Measurements from ENCODE around the gene F3. TPM values are rescaled to one million over a fixed set of nuclear protein-coding genes. Genes with fewer than 3 reads are reported as not detected.

The F3 gene
- polyA plus RNA-seq, 1 donor (not counting 4 experiments of a cell fraction or from before 2014, with no cell fraction given): 1,409 TPM

GRCh38 chr1:94529416-94529815, 12.1 kb downstream of the F3 start:
- H3K9me1 ChIP-seq (ENCODE audit: control insufficient read depth, extremely low read depth, insufficient read depth, low read length): no peaks in the 10 kb centered on the region
- DNase-seq (ENCODE audit: low read depth, low spot score) (no peak), FAIRE-seq (no peak)
- no peaks in the 10 kb centered on the region for H3K4me1 ChIP-seq (ENCODE audit: control insufficient read depth, extremely low read depth, insufficient read depth, low read length)
- no peak overlapping the region for H3K4me2 ChIP-seq (ENCODE audit: control insufficient read depth, extremely low read depth, insufficient read depth, low read depth, low read length)
- H3K4me3 ChIP-seq (ENCODE audit: control insufficient read depth in 2 of 3, extremely low read depth in 1 of 3, insufficient read depth in 2 of 3, low read depth in 1 of 3, low read length in 3 of 3): no peak overlapping the region
- no peaks in the 10 kb centered on the region for H3K9me3 ChIP-seq (ENCODE audit: control insufficient read depth, low read depth, low read length)
- H2AFZ ChIP-seq (ENCODE audit: control insufficient read depth, low read length): no peak overlapping the region
- no peaks in the 10 kb centered on the region for H3K27me3 ChIP-seq (ENCODE audit: control insufficient read depth, extremely low read depth, insufficient read depth, low read length)
- peaks cover 15 to 36% of the 10 kb centered on the region in 2 experiments for H3K36me3 ChIP-seq (ENCODE audit: control insufficient read depth in 2 of 2, extremely low read depth in 1 of 2, insufficient read depth in 2 of 2, low read length in 2 of 2)
- no peak for TF ChIP-seq EZH2 (IDR thresholded peaks at IDR 0.05; ENCODE audit: low read length)
- H3K27ac ChIP-seq (ENCODE audit: control insufficient read depth, insufficient read depth, low read length): no peak overlapping the region
- dilution Hi-C loops (cut with MboI; ENCODE audit: extremely low pct_ligation_motif_present, low sequenced_read_pairs): no loop called here
- no peaks in the 10 kb centered on the region for H3K79me2 ChIP-seq (ENCODE audit: control insufficient read depth, insufficient read depth, low read length)
- peaks cover 19% of the 10 kb centered on the region for H4K20me1 ChIP-seq (ENCODE audit: control insufficient read depth, extremely low read depth, insufficient read depth, low read length)
- no peak overlapping the region for H3K9ac ChIP-seq (ENCODE audit: control insufficient read depth, extremely low read depth, insufficient read depth, low read length)

DNA sequence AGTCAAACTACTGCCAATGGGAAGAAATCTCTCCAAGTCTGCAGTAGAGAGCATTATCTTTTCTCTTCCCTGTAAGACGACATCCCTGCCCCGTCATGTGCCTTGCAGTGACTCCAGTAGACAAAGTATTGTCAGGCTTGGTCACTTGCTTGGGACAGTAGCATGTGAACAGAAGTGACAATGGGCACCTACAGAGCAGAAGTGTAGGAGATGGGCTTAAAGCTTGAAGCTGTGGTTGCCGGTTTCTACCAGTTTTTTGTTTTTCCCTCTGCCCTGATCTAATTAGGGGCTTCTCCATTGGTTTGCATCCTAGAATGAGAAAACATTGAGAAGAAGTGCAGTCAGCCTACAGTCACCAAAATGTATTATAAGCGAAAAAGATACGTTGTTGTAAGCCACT, 12.7 kb downstream of the F3 start:
- H3K36me3 ChIP-seq (ENCODE audit: control insufficient read depth in 2 of 2, extremely low read depth in 1 of 2, insufficient read depth in 2 of 2, low read length in 2 of 2): peaks cover 15 to 33% of the 10 kb centered on the region in 2 experiments
- no peak overlapping the region for H3K9ac ChIP-seq (ENCODE audit: control insufficient read depth, extremely low read depth, insufficient read depth, low read length)
- H3K4me2 ChIP-seq (ENCODE audit: control insufficient read depth, extremely low read depth, insufficient read depth, low read depth, low read length): no peak overlapping the region
- H3K4me3 ChIP-seq (ENCODE audit: control insufficient read depth in 2 of 3, extremely low read depth in 1 of 3, insufficient read depth in 2 of 3, low read depth in 1 of 3, low read length in 3 of 3): no peak overlapping the region
- dilution Hi-C loops (cut with MboI; ENCODE audit: extremely low pct_ligation_motif_present, low sequenced_read_pairs): no loop called here
- TF ChIP-seq, protein P1, sequence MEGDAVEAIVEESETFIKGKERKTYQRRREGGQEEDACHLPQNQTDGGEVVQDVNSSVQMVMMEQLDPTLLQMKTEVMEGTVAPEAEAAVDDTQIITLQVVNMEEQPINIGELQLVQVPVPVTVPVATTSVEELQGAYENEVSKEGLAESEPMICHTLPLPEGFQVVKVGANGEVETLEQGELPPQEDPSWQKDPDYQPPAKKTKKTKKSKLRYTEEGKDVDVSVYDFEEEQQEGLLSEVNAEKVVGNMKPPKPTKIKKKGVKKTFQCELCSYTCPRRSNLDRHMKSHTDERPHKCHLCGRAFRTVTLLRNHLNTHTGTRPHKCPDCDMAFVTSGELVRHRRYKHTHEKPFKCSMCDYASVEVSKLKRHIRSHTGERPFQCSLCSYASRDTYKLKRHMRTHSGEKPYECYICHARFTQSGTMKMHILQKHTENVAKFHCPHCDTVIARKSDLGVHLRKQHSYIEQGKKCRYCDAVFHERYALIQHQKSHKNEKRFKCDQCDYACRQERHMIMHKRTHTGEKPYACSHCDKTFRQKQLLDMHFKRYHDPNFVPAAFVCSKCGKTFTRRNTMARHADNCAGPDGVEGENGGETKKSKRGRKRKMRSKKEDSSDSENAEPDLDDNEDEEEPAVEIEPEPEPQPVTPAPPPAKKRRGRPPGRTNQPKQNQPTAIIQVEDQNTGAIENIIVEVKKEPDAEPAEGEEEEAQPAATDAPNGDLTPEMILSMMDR (optimal IDR thresholded peaks at IDR 0.05 in 1 of 3, IDR thresholded peaks at IDR 0.05 in 1 of 3, conservative IDR thresholded peaks at IDR 0.05 in 1 of 3; ENCODE audit: extremely low read depth in 1 of 3, insufficient read depth in 2 of 3, low read length in 3 of 3): no peak
- no peak for TF ChIP-seq EZH2 (IDR thresholded peaks at IDR 0.05; ENCODE audit: low read length)
- H3K27me3 ChIP-seq (ENCODE audit: control insufficient read depth, extremely low read depth, insufficient read depth, low read length): no peaks in the 10 kb centered on the region
- no peak overlapping the region for H3K27ac ChIP-seq (ENCODE audit: control insufficient read depth, insufficient read depth, low read length)
- no peaks in the 10 kb centered on the region for H3K4me1 ChIP-seq (ENCODE audit: control insufficient read depth, extremely low read depth, insufficient read depth, low read length)
- no peak for DNase-seq (ENCODE audit: low read depth, low spot score)
- no peaks in the 10 kb centered on the region for H3K9me3 ChIP-seq (ENCODE audit: control insufficient read depth, low read depth, low read length)
- H3K79me2 ChIP-seq (ENCODE audit: control insufficient read depth, insufficient read depth, low read length): no peaks in the 10 kb centered on the region
- H2AFZ ChIP-seq (ENCODE audit: control insufficient read depth, low read length): no peak overlapping the region
- H3K9me1 ChIP-seq (ENCODE audit: control insufficient read depth, extremely low read depth, insufficient read depth, low read length): no peaks in the 10 kb centered on the region
- no peak for FAIRE-seq
- peaks cover 19% of the 10 kb centered on the region for H4K20me1 ChIP-seq (ENCODE audit: control insufficient read depth, extremely low read depth, insufficient read depth, low read length)

- H3K4me2 ChIP-seq (ENCODE audit: control insufficient read depth, extremely low read depth, insufficient read depth, low read depth, low read length): no peak overlapping the region
- dilution Hi-C loops (cut with MboI; ENCODE audit: extremely low pct_ligation_motif_present, low sequenced_read_pairs): no loop called here
- no peak overlapping the region for H3K27ac ChIP-seq (ENCODE audit: control insufficient read depth, insufficient read depth, low read length)
- H3K9me3 ChIP-seq (ENCODE audit: control insufficient read depth, low read depth, low read length): no peaks in the 10 kb centered on the region
- no peaks in the 10 kb centered on the region for H3K9me1 ChIP-seq (ENCODE audit: control insufficient read depth, extremely low read depth, insufficient read depth, low read length)
- DNase-seq (ENCODE audit: low read depth, low spot score) (no peak), FAIRE-seq (peak; percentile 86)
- peaks cover 19% of the 10 kb centered on the region for H4K20me1 ChIP-seq (ENCODE audit: control insufficient read depth, extremely low read depth, insufficient read depth, low read length)
- H3K4me3 ChIP-seq (ENCODE audit: control insufficient read depth in 2 of 3, extremely low read depth in 1 of 3, insufficient read depth in 2 of 3, low read depth in 1 of 3, low read length in 3 of 3): no peak overlapping the region
- no peaks in the 10 kb centered on the region for H3K27me3 ChIP-seq (ENCODE audit: control insufficient read depth, extremely low read depth, insufficient read depth, low read length)
- H3K79me2 ChIP-seq (ENCODE audit: control insufficient read depth, insufficient read depth, low read length): no peaks in the 10 kb centered on the region
- H2AFZ ChIP-seq (ENCODE audit: control insufficient read depth, low read length): no peak overlapping the region
- no peak overlapping the region for H3K9ac ChIP-seq (ENCODE audit: control insufficient read depth, extremely low read depth, insufficient read depth, low read length)
- no peaks in the 10 kb centered on the region for H3K4me1 ChIP-seq (ENCODE audit: control insufficient read depth, extremely low read depth, insufficient read depth, low read length)
- no peak for TF ChIP-seq EZH2 (IDR thresholded peaks at IDR 0.05; ENCODE audit: low read length)
- TF ChIP-seq, protein P1 (optimal IDR thresholded peaks at IDR 0.05 in 1 of 3, IDR thresholded peaks at IDR 0.05 in 1 of 3, conservative IDR thresholded peaks at IDR 0.05 in 1 of 3; ENCODE audit: extremely low read depth in 1 of 3, insufficient read depth in 2 of 3, low read length in 3 of 3): peak in 2 of 3 experiments; percentile 39 to 45
- peaks cover 15 to 30% of the 10 kb centered on the region in 2 experiments for H3K36me3 ChIP-seq (ENCODE audit: control insufficient read depth in 2 of 2, extremely low read depth in 1 of 2, insufficient read depth in 2 of 2, low read length in 2 of 2)
Measured at GRCh38 chr1:94528299-94528698, 13.3 kb downstream of the F3 start.
